Activated CD4-positive, alpha-beta T cell treated with anti-CD3 and anti-CD28 coated beads, Interleukin-2, amount 50 U/mL, for 16 hours (primary cell): ENCODE measurements around the gene C3orf49.

Experiments used
- DNase-seq: peaks from one replicate; pipeline ENCODE4 v3.0.0-alpha.2; 2020

Gene C3orf49, protein sequence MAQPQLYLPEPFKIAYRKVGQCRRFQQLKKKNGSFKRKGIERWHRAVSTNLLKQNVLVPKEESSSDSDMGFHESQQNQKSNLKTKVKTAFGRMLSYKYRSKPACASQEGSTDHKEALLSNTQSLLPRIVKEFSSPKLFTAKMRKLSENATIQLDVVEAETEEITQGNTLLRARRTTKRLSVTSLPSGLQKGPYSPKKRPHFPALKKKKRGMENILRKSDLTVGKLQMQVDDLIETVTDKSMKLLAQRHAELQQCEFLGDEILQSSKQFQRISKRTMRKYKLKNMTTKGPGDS

DNA sequence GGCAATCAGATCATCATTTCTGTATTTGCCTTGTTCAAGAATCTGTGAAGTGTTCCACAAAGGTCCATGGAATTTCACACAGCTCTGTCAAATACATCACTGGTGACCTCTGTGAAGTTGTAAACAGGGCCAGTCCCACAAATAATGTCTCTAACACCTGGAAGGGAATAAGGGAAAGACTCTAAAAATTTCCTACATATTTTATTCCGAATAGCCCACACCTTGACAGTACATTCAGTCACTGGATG lies at the start of gene C3orf49:
Gene C3orf49 (plus strand): TSS at position 149 of the 248 bp plus-strand sequence. CDS start 173 bp downstream, outside the sequence.
- no peak for DNase-seq

DNA sequence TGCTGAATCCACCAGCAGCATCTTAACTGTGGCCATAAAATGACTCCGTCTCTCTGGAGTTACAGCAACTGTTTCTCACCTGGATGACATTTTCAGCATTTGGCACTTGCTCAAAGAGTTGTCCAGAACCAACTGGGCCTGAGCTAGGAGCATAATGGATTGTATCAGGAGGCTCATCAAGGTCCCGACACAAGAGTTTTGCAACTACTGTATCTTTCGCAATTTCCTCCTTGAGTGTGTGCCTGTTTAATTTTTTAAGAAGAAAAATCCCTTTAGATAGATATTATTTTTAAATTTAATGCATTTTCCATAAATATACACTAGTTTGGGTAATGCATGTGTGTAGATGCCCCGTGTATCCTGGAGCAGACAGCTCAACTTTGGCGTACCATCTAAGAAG lies 44.3 kb upstream of the C3orf49 start:
- DNase-seq, result no peak

DNA sequence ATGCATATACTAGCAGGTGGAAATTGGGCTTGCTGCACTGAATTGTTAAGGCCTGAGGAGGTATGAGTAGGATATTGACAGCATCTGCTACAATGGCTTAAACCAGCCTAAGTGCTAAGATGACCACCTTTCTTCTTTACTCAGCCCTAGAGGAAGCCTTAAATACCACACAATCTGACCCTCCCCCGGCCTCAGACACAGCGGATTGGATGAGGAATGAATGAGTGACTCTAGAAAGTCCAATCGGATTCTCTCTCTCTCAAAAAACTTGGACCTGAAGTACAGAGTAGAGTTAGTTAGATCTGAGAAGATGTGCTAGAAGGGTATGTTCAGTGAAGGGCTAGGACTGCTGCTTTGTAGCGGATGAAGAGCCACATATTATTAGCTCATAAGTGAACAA lies 39.9 kb upstream of the C3orf49 start:
- DNase-seq, result no peak

DNA sequence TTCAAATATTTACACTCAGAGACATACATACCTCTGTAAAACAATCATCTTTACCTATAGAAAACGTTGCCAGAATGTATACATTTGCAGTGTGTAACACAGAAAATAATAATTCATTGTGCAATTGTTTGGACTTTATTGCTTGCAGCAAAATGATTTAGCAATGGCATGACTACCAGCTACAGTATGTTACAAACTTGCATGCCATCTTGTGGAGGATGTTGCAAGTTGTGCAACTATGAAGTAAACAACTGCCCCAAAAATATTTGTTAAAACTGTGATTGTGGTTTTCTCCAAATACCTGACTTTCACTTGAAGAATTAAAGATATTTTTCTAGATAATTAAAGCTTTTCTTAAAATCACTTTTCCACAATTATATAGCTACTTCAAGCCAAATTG lies 27.1 kb upstream of the C3orf49 start:
- no peak for DNase-seq

DNA sequence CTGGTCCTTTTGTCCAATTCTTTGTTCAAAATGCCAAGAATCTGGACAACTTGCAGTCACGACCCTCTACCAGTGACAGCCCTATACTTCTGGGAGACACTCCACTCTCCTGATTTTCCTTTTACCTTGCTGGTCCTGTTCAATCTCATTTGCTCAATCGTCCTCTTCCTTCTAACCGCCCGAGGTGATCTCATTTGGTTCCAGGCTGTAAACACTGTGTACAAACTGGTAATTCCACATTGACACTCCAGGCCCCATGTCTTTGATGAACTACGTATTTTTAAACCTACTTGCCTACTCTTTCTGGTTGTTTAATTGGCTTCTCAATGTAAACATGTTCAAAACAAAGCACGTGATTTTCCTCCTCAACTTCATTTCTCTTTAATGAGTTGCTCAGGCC lies 23.7 kb upstream of the C3orf49 start:
- no peak for DNase-seq

DNA sequence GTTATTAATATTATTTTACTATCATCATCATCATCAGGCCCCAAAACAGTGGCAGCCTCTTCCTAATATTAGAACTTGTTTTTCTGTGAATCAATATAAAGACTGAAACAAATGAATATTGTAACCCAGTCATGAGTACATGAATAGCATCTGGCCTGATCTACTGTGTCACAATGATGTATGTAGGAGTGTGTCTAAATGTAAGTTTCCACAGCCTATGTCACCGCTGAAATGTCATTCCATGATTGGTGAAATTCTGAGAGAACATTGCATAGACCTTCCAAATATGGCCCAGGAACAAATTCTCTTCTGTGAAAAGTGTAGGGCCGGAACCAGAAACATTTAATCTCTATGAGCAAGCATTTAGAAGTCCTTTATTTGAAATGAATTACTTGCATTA lies 20.6 kb upstream of the C3orf49 start:
- no peak for DNase-seq

DNA sequence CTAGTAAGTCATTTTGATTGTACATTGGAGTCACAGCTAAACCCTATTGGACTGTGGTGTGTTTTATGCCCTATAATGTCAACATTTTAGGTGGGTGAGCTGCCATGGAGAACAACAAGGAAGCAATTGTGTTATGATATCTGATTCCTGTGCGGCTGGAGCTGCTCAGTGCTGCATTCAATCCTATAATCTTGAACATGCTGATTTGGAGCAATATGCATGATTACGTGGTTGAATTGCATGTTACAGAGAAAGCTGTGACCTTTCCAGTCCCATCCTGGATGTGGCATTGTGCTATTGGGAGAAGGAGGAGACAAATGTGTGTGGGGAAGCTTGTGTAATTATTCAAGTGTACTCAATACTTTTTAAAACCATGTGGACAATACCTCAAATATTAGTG lies 20.1 kb upstream of the C3orf49 start:
- DNase-seq, result no peak

DNA sequence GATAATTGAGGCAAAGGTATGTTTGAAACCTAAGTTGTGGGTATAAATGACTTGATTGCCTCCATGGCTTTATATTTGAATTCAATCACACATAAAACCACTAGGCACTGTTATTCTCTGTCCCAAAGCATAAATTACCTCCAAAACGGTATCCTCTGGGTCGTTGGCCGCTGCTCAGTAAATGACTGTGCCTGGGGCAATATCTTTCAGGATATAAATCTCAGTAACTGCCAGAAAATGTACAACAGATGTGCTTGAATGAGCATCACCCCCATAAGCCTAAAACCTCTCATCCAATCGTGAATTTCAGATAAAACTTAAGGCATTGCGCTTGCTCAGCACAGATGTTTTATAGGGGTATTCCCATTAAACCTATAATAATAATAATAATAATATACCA lies 19.0 kb upstream of the C3orf49 start:
- no peak for DNase-seq

DNA sequence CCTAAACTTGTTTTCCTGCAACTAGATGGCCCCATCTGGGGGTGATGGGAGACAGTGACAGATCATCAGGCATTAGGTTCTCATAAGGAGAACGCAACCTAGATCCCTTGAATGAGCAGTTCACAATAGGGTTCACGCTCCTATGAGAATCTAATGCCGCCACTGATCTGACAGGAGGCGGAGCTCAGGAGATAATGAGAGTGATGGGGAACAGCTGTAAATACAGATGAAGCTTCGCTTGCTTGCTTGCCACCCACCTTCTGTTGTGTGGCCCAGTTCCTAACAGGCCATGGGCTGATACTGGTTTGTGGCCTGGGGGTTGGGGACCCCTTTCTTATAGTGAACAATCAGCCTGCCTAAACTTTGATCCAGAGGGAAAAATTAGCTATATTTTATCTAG lies 15.2 kb upstream of the C3orf49 start:
- DNase-seq, result no peak

DNA sequence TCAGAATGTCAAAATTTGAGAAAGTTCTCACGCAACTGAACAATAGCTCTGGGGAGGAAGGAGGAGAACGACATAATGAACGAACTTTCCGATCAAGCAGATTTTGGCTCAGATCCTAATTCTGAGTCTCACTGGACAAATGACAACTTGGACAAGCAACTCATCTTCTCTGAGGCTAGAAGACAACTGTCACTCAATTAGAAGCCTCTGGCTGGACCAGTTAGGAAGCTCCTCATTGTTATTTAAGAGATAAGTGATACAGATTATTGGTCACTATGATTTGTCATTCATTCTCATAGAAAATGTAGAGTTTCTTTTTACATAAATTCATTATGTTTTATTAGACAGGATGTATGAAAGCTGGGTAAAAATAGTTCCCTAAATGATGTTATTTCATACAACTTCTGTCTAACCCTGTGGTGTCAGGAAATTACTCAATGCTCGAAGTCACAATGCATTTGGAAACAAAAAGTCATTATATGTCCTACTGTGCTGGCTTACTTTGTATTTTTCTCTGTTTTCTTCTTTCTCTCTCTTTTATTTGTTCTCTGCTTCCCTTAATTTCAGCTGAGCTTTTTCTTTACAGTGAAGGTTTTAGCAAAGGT lies 11.0 kb upstream of the C3orf49 start:
- DNase-seq, result no peak

DNA sequence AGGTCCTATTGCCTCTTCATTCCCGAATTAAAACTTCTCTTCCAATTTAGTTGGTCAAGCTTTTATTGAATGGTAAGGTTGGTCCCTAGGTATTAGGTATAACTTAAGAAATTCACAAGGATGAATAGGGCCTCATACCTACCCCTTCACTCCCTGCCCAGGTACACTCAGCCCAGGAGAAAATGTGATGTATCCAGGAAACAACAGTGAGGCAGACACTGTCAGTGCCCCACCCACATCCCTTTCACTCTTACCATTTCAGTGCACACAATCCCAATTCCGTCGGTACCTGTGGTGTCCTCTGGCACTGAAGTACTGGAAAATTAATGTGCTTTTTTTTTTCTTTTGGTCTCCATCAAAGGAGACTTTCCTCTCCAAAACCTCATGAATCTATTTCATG lies 10.5 kb upstream of the C3orf49 start:
- no peak for DNase-seq

DNA sequence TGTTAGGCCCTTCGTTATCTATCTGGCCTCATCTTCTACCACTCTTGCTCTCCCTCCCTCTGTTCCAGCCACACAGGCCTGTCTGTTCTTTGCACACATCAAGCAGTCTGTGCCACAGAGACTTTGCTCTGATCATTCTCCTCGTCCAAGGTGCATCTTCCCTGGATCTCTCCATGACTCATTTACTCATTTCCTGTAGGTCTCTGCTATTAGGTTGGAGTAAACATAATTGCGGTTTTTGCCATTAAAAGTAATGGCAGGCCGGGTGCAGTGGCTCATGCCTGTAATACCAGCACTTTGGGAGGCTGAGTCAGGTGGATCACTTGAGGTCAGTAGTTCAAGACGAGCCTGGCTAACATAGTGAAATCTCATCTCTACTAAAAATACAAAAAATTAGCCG lies 9.5 kb upstream of the C3orf49 start:
- no peak for DNase-seq

DNA sequence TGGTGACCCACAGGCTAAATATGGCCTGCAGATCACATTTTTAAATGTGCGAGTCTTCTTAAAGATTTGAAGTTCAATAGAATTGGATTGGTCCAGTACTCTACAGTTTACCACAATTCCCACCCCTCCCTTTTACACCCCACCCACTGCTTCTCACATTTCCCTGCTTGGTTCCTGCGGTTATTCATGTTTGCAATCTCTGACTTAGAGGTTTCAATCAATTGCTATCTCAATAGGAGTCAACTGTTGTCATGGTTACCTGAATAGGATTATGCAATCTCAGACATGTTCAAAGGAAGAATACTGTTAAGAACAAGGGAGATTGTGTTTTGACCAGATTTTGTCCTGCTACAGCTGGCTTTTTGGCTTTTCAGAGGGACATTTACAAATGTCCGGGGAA lies 4.9 kb upstream of the C3orf49 start:
- no peak for DNase-seq

DNA sequence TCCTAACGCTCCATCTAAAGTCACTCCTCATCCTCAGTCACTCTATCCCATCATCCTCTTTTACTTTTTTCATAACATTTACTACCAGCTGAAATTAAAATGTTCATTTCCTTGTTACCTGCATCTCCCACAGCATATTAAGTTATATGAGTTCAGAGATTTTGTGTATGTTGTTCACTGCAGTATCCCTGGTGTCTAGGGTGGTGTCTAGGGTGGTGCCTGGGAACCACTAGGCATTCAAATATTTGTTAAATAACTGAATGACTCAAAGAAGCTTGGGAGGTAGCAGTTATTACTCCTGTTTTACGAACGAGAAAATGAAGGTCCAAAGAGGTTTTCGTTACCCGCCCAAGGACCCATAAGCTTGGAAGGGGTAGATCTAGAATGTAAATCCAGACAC lies 1.9 kb upstream of the C3orf49 start:
- no peak for DNase-seq

DNA sequence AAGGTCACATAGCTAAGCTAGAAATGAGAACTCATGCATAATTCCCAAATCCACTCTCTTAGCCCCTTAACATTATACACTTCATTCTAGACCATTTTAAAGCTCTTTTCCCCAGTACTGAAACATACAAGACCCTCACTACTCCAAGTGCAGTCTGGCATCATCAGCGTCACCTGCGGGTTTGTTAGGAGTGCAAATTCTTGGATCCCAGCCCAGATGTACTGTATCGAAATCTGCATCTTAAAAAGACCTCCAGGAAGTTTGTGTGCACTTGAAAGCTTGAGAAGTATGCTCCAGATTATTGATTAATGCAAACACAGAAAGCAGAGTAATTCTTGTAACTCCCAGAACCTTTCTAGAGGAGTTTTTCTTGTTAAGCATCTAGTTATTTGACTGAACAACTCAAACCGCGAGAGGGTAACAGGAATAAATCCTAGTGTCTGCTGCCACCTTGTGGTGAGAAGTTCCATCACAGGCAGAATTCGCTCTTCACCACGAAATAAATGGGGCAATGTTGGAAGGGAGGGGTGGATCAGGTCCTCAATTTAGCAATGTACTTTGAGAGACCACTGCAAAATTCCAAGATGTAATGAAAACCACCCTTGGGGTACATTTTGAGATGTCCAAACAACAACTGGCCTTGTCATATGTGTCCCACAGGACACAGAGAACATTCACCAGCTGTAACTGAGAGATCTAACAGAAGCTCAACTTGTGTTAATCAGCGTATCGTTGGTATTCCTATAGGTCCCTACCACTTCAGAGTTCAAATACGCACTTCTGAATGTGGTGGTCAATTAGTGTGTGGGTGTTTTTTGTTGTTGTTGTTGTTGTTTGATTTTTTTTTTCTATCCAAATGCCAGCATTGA lies 583 bp upstream of the C3orf49 start:
- peak; percentile 58 for DNase-seq

DNA sequence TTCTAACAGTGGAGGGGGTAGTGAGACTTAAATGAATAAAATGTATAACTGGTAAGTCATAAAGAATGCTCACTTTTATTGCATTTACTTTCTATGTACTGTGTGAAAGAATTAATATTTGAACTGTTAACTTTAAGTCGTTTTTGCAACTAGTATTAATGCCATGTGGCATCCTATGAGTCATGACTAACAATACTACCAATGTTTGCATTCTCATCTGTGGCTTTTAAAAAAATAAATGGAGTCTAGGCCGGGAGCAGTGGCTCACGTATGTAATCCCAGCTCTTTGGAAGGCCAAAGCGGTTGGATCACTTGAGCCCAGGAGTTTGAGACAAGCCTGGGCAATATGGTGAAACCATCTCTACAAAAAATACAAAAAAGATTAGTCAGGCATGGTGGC lies 5.2 kb downstream of the C3orf49 start:
- no peak for DNase-seq

DNA sequence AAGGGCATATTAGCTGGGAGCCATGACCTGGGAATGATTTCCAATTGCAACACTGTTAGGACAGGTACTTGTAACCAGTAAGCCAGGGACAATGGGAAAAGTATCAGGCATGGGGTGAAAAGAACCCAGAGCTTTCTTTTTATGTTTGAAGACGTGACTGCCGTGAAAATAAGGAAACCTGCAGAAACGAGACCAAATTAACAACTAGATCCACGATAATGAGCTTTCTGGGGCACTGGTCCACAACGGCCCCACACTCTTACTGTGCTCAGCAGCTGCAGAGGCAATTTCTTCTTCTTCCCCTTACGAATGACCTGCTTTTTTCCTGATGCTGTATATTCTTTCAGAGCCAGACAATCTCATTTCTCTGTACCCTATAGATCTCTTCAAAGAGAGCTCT lies 11.4 kb downstream of the C3orf49 start:
- DNase-seq, result no peak

DNA sequence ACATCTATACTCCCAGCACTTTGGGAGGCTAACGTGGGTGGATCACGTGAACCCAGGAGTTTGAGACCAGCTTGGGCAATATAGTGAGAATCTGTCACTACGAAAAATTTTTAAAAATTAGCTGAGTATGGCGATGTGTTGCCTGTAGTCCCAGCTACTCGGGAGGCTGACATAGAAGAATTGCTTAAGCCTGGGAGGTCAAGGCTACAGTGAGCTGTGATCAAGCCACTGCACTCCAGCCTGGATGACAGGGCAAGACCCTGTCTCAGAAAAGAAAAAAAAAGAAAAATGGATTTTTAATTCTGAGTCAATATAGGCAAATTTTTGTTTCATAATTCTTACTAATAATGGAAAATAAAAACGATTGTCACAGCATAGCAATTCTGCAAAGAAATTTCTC lies 13.3 kb downstream of the C3orf49 start:
- no peak for DNase-seq

DNA sequence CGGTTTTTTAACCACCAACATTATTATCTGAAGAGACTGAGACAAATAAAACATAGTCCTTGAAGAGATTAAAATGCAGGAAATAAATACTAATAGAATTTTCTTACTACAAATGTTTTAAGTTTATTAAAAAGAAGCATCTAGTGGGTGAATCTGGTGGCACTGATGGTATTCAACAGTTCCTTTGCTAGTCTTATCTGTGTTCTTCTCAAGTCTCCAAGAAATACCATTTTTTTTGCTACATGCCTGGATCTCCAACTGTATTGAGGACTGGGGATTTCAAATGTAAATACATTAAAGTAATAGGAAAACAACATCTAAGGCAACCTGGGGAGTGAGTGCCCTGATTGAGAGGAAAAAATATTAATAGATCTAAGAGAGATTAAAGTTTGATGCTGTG lies 22.6 kb downstream of the C3orf49 start:
- DNase-seq, result no peak

DNA sequence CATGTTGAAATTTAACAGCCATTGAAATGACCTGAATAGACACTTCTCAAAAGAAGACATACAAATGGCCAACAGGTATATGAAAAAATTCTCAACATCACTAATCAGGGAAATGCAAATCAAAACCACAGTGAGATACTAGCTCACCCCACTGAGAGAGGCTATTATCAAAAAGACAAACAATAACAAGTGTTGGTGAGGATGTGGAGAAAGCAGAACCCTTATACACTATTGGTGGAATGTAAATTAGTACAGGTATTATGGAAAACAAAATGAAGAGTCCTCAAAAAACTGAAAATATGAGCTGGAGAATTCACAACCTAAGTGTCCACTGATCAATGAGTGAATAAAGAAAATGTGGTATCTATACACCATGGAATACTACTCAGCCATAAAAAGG lies 23.0 kb downstream of the C3orf49 start:
- DNase-seq, result no peak

DNA sequence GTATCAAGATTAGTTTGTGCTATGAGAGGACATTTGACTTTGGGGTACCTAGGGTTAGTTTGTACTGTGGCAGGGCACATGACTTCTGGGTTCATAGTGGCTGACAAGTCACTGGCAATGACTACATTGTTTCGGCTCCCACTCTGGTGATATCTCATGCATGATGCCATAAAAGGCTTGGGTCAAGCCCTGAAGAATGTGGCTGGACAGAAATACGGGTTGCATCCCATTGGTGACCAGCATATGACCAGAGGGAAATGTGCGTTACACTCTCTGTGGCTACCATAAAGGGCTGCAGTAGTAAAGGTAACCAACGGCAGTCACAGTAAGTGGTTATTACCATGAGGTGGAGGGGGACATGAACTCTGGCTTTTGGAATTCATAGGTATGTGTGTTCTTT lies 26.1 kb downstream of the C3orf49 start:
- DNase-seq, result no peak

DNA sequence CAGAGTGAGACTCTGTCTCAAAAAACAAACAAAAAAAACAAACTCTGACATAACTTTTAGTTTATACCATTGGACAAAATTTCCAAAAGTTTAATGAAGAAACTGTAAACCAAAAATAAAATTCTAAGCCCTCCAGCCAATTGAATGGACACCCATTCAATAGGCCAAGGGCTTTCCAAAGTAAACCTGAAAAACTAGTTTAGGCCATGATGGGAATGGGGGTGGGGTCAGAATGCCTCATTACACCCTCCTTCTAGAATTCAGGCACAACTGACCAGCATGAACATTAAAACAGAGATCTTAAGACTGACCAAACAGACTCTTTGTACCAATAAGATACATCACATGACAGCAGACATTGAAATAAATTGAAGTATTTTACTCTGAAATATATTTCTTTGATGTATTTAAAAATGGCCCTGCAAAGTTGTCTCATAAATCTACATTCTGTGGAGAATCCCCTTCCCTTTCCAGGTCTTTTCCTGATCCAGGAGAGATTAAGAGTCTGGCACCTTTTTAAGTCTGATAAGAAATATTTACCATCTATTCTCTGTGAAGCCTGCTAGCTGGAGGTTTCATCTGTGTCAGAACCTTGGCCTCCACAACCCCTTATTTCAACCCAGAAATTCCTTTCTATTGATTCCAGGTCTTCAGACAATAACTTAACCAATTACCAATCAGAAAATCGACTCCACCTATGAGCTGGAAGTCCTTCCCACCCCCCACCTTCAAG lies 28.8 kb downstream of the C3orf49 start:
- DNase-seq, result no peak

DNA sequence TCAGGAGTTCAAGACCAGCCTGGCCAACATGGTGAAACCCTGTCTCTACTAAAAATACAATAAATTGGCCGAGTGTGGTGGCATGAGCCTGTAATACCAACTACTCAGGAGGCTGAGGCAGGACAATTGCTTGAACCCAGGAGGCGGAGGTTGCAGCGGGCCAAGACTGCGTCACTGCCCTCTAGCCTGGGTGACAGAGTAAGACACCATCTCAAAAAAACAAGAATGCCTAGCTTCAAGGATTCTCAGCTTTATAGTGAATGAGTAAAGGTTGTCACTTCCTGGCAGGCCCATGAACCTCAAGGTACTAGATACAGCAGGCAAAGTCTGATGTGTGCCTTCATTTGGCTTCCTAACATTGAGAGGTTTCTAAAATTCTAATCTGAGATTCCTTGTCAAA lies 30.1 kb downstream of the C3orf49 start:
- DNase-seq, result no peak

DNA sequence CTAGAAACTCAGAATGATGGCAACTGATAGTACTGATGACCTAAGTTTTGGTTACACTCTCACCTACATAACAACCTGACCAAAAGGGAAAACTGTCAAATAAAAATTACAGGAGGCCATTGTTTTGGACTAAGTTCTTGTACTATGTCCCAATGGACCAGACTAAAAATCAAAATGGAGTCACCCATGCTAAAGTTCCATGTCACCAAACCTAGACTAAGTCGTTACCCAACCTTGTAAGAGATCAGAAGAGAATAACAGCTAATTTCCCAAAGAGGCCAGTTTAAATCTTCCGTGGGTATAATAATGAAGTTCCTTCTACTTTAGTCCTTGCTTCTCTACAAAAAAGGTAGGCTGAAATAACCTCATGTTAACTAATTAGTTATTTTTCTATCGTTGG lies 32.2 kb downstream of the C3orf49 start:
- DNase-seq, result no peak
